GM19328 (cell line): Measurements from ENCODE around the gene SLC39A3.

Experiments used
- ATAC-seq: cut with Tn5 transposase; IDR thresholded peaks from one replicate; pipeline ENCODE4 v1.9.1; 2021; ENCODE audit warnings: mild to moderate bottlenecking, moderate library complexity; ENCODE audit not compliant: unreplicated experiment

SLC39A3 gene

DNA sequence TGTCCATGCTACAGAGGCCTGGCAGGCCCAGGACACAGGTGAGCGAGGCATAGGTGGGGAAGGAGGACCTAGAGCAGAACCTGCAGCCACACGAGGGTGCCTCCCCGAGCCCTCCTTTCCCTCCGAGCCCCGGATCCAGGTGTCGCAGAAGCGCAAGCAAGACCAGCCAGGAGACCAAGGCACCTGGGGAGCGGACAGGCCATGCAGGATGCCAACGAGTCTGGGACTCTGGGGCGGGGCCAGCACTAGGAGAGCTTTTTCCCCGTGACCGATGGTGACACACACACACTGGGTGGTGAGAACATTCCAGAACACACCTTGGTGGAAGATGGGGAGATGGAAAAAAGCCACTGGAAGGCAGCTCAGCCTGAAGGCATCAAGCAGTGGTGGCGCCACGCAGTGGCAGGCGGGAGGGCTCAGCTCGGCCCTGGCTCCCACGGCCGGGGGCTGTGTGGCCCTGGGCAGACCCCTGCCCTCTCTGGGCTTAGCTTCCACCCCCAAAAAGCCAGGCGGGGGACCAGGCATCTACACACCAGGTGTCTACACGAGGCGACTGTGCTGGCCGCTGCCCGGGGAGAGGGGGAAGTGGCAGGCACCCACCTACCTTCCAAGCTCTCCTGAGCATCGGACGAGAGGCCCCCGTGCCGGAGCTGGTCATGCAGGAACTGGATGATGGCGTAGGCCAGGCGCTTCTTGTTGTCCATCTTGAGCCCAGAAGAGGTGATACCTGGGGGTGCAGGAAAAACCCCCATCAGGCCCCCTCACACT lies 28.7 kb upstream of the SLC39A3 start:
- no peak for ATAC-seq

DNA sequence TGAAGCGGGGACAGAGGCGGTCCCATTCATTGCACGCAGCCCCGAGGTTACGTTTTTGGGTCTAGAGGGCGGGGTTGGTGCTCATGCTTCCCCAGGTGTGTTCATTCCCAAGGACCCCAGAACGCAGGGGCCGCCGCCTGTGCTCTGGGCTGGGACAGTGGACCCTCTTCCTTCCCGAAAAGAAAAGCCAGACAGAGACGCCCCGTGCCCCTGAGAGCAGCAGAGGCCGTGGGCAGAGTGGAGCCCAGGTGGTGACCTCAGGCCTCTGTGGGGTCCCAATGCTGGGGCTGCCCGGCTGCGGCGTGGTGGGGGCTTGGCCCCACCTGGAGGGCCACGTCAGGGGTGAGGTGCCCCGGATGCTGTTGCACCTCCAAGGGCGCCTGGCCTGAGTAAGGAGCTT lies 27.9 kb upstream of the SLC39A3 start:
- no peak for ATAC-seq

DNA sequence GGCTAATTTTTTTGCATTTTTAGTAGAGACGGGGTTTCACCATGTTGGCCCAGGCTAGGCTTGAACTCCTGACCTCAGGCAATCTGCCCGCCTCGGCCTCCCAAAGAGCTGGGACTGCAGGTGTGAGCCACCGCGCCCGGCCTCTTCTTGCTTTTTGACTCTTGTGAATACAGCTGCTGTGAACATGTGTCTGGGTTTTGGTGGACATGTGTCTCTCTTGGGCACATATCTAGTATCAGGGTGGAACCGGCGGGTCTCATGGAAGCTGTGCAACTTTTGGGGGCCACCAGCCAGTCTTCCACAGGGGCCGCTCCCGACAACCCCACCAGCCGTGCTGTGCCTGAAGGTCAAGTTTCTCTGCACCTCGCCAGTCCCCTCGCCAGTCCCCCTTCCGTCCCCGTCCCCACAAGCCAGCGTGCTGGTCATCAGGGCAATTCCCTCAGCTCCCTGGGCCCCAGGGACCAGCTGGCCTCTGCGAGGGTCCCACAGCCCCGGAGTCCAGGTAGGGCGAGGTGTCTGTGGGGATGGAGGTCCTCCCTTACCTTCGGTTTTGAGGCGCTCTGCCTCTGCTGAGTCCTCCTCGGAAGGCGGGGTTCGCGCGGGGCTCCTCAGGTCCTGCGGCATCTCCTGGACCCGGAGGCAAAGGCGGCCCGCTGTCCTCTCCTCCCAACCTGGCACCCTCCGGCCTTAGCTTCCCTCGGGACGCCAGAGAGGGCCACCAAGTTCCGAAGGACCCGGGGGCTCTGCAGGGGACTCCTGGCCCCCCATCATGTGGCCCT lies 27.0 kb upstream of the SLC39A3 start:
- no peak for ATAC-seq

DNA sequence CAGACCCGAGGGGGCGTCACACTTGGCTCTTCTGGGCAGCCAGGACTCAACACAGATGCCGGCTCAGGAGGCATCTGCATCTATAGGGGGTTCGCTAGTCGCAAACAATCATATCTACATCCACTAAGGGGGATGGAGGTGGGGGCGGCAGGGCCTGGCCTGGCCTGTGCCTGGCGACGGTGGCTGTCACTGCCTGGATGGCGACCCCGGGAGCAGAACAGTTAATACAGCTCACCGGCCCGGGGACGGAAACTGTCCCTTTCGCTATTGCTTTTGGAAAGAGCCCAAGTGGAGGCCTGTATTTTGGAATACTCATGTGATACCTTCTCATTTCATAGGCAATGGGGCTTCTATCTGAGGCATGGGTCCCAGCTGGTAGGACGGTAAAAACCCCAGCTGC lies 25.6 kb upstream of the SLC39A3 start:
- no peak for ATAC-seq

DNA sequence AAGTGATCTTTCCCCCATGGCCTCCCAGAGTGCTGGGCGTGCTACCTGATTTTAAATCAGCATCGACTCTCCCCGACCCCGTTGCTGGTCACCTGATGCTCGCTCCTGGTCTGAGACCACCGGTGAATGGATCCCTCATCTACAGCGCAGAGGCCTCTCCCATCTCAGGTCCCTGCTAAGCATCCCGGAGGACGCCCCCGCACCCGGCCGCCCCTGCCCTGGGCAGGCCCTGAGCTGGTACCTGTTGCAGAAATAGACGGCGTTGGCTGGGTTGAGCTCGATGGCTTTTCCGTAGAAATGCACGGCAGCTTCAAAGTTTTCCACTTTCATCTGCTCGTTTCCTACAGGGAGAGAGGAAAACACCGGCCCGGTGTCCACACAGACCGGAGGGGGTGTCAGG lies 25.1 kb upstream of the SLC39A3 start:
- ATAC-seq, result no peak

DNA sequence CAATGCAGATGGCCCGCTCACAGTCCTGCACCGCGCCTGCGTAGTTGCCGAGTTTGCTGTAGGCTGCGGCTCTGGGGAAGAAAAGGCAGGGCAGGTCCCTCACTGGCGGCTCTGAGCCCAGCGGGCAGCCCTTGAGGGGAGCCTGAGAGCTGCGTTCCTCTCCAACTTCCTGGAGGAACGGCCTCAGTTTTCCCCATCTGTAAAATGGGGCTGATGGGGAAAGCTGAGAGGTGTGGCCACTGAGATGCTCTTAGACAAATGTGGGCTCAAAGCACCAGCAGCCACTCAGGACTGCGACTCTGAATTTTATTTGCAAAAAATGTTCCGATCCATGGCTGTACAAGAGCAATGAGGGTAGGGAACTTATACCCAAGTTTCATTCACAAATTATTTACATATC lies 23.9 kb upstream of the SLC39A3 start:
- no peak for ATAC-seq

DNA sequence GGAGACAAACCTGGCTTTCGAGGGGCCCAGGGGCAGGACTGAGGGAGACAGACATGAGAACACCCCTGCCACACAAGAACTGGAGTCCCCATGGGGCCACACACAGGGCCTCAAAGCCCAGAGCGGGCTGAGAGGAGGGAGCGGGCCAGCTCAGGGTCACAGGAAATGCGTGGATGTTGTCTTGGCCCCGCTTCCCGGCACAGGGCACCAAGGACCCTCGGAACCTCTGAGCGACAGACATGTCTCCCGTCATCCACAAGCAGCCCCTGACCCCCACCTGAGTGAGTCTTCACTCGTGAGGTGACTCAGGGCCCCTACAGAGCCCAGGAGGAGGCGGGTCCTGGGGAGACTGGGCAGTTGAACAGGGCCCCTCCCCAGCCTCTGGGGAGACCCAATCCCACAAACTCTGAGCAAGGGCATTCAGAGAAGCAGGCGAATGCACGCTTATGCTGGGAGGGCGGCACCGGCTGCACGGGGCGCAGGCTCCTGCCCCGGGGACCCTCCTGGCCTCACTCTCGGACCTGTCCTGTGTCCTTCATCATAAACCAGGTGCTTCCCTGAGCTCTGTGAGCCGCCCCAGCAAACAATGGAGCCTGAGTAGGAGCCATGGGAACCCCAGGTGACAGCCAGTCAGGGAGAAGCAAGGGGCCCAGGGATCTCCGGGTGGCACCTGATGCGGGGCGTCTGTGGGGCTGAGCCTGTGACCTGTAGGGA lies 23.1 kb upstream of the SLC39A3 start:
- no peak for ATAC-seq

DNA sequence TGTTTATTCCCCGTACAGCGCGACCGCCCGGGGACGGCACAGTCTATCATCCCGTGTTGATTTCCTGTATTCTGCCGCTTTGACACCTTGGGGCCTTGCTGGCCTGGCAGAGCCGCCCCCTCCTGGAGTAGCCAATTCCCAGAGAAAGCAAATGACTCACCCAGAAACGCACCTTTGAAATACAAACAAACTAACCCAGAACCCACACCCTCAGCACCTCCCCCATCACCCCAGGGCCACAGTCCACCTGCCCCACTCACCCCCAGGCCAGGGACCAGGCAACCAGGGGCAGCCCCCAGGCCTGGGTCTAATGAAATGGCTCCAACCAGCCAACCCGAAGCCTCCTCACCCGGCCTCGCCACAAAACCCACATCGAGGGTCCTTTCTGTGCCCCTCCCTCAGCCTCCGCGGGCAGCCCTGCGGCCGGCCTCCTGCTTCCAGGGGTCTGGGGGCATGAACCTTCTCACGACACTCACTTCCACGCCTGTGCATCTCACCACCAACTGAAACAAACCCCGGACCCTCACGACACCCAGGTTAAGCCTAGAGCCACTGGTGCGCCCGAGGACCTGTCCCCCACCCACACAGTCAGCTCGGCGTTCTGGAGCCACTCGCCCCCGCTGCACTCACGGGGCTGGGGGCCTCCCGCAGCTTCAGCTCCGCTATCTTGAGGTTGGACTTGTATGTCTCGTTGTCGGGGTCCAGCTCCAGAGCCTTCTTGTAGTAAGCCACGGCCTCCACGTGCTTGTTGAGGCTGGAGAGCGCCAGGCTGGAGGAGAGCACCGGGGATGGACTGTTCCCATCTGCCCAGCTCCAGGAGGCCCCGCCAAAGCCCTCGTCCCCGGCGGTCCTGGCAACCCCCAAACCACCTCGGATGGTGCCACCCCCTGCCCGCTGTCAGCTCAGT lies 22.3 kb upstream of the SLC39A3 start:
- ATAC-seq, result no peak

DNA sequence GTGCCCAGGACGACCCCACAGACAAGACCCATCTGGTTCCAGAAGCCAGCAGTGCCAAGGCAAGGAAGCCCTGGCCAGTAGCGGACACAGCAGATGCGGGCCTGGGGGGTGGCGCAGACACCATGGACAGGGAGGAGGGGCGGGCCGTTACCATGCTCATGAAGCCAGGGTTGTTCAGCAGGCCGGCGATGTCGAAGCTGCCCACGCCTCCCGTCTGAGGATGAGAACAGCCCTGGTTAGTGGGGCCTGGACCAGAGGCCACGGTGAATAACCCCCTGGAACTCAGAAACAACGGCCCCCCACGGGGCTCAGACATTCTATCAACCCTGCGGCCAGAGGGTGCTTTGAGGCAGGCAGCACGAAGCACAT lies 21.5 kb upstream of the SLC39A3 start:
- no peak for ATAC-seq

DNA sequence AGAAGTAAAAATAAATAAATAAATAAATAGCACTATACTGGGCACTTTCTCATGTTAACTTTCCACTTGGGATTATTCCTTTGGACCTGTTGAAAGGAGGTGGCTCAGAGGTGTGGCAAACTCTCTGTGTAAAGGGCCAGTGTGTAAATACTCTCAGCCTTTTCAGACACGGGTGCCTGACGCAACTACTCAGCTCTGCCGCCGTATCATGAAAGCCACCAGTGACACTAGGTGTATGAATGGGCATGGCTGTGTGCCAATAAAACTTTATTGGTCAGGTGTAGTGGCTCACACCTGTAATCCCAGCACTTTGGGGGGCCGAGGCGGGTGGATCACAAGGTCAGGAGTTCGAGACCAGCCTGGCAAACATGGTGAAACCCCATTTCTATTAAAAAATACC lies 20.1 kb upstream of the SLC39A3 start:
- ATAC-seq, result no peak

DNA sequence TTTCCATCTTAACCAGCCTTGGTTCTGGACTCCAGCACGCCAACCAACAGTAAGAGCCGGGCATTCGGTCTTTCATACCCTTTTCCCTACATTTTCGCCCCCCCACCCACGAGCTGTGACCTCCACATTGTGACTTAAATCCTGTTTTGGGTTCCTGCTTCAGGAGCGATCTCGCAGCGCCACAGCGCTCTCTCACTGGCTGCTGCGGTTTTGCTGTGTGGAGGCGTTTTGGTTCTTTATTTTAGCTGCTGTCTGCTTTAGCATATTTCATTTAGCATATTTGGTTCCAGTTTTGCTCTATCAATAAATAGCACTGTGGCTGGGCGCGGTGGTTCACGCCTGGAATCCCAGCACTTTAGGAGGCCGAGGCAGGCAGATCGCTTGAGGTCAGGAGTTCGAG lies 19.5 kb upstream of the SLC39A3 start:
- ATAC-seq, result no peak

DNA sequence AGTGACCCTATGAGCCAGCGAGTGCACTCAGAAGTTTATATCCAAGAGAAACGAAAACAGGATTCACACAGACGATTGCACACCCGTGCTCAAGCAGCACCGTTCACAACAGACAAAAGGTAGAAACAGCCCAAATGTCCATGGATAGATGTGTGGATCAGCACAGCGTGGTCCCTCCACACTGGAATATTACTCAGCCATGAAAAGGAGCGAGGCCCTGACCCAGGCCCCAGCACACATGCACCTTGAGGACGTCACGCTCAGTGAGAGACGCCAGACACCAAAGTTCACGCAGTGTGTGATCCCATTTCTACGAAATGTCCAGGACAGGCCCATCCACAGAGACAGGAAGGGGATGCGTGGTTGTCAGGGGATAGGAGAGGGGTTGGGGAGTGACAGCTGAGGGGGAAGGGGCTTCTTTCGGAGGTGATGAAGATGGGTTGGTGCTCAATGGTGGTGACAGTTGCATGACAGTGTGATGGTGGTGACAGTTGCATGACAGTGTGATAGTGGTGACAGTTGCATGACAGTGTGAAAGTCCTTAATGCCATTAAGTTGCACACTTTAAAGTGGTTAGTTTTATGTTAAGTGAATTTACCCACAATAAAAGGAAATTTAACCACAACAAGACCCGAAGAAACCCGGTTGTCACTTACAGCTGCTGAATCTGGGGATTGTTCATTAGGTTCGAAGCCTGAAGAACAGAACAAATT lies 18.9 kb upstream of the SLC39A3 start:
- no peak for ATAC-seq

DNA sequence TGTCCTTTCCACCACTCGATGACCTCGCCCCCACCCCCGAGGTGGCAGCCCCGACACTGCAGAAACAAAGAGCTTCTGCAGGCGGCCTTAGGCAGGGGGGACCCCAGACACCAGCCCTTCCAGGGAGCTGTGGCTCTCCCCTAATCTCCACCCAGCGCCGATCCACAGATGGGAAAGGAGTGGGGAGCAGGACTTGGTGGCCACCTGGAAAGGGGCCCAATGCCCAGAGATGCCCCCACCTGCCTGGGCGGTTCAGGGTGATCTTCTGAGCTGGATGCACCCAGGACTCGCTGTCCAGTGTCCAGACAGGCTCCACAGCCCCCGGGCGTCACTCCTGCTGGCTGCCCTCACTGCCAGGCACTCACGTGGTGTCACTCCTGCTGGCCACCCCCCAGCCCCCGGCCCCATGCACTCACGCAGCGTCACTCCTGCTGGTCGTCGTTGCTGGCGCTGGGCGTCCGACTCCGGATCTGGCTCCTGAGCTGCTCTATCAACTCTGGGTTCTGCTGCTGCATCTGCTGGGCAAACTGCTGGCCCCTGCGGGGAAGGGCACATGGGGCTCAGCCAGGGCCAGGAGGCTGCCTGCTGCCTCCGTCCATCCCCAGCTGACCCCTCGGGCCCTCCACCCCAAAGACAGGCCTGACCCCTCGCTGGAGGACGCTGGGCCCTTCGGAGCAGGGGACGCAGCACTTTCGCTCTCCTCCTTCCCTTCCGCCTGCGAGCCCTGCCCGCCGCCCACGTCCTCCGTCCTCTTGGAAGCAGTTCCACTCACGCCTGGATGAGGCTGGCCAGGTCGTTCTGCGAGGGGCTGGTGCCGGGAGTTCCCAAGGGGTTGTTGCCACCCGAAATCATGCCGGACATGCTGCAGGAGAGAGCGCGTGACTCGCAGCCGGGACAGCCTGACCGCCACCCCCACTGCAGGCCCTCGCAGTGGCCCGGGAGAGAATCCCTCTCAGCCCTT lies 17.4 kb upstream of the SLC39A3 start:
- no peak for ATAC-seq

DNA sequence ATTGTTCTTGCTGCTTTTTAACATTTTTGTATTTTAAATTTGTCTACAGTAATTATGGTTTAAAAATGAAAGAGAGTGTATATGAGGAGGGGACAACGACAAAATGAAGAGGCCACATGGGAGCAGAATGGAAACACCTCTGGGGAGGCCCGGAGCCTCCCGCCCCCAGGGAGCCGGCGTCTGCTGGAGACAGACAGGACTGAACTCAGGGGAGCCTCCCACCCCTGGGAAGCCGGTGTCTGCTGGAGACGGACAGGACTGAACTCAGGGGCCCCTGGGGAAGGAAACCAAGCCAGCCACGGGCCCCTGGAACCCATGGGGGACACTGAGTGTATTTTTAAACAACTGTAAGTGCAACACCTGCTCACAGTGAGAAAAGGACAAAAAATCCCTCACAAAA lies 16.7 kb upstream of the SLC39A3 start:
- no peak for ATAC-seq

DNA sequence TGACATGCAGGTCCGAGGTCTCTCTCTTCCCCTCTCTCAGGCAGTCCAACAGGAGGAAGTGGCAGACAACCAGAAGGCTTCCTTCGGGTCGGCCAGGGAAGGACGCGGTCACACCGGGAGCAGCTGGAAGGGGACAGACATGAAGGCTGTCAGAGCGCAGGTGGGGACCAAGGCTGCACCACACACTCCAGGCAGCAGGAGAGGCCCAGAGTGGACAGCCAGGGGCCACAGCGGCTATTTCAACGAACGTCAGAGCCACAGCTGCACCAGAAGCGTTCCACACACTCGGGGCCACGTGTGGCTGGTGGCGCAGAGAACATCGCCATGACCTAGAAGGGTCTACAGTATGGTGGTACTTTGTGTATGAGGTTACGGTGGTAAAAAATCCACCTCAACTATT lies 16.0 kb upstream of the SLC39A3 start:
- ATAC-seq, result no peak

DNA sequence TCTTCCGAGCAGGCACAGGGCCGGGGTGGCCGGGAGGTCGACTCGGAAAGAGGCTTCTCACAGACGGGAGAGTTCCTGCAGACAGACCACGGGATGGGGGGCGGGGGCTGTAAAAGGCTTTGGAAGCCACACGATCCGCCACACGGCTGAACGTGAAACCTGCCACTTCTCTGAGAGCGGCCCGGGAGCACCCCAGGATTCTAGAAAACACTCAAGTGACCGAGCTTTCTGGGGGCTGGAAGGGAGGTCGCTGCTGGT lies 15.6 kb upstream of the SLC39A3 start:
- no peak for ATAC-seq

DNA sequence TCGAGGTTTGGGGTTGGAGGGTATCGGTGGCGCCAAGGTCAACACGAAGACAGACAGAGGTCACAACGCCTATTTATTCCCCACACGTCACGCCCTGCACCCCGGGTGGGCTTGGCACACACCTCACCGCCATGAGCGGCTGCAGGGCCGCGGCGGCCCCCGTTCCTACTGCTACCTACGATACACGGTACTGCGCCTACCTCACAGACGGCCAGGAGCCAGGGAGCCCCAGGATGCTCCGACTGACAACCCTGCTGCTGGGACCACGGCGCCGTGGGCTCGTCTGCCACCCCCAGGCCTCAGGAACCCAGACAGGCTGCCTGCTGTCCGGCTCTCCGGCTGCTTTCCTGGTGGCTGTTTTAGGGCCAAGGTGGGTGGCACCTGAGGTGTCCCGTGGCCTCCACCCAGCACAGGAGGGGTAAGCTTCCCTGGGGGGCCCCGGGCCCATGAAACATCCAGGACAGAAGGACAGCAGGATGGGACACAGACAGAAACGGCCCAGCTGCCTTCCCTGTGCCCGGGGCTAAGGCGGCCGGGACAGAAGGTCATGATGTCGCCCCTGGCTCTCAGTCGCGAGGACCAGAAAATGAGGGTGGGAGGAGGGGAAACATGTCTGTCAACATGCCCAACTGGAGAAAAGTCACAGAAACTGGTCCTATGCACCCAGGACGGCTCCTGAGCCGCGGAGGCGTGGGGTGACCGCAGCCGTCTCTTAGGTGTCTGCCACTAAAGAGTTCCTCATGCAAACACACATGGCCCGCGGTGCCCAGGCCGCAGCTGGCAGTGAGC lies 15.0 kb upstream of the SLC39A3 start:
- no peak for ATAC-seq

DNA sequence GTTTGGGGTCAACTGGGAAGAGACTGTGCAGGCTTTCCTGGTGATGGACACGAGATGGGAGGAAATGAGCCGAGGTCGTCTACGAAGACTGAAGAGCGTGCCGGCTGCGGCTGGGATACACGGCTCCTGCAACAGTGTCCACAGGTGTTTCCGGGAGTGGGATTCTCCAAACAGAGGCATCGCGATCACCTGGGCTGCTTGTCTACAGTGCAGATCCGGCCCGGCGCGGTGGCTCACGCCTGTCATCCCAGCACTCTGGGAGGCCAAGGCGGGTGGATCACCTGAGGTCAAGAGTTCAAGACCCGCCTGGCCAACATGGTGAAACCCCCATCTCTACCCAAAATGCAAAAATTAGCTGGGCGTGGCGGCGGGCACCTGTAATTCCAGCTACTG lies 11.6 kb upstream of the SLC39A3 start:
- no peak for ATAC-seq
